IMR-90 (cell line): ENCODE measurements around the gene TJP1. TPM values are rescaled to one million over a fixed set of nuclear protein-coding genes. Genes with fewer than 3 reads are reported as not detected.
A peak's percentile ranks its signal among the peaks of the same experiment; 100 is the strongest.

Experiments
- ATAC-seq: fragments of 200-7000 bp; cut with Tn5 transposase; 2 replicates; pipeline ENCODE4 v1.9.1; 2020; ENCODE audit warnings: low read depth, mild to moderate bottlenecking, moderate library complexity
- BruUV-seq: library from RNA; stranded (reverse); fragments of 400-500 nt; replicated peaks from 2 replicates; lab custom pipeline; 2021; lab: Mats Ljungman, UMichigan
- CTCF ChIA-PET: fragments of 300-600 bp; formaldehyde crosslinking; extraction: SDS; loops from one replicate; lab custom pipeline; 2021; ENCODE audit warnings: antibody characterized with exemption; lab: Yijun Ruan, JAX
- POLR2A ChIA-PET: fragments of 300-600 bp; sonication (Branson Sonifier 250); formaldehyde crosslinking; loops from one replicate; lab custom pipeline; 2022; ENCODE audit warnings: antibody characterized with exemption; ENCODE audit not compliant: unreplicated experiment; lab: Charles Lee
- DNase-seq: peaks from one replicate; pipeline ENCODE4 v3.0.0; 2013
- H2AFZ ChIP-seq: replicated peaks from 2 replicates; pipeline ENCODE3; 2013; ENCODE audit warnings: low read length, mild to moderate bottlenecking; ENCODE audit not compliant: poor library complexity
- H2AK5ac ChIP-seq: 2 replicates; pipeline ENCODE4 v1.6.1; 2013; ENCODE audit warnings: low read depth, low read length, inconsistent platforms
- H2AK9ac ChIP-seq: replicated peaks from 2 replicates; pipeline ENCODE3; 2013; ENCODE audit warnings: mild to moderate bottlenecking, low read depth, low read length, moderate library complexity; ENCODE audit not compliant: poor library complexity
- H2BK120ac ChIP-seq: 2 replicates; pipeline ENCODE4 v1.6.1; 2013; ENCODE audit warnings: low read depth, low read length, inconsistent platforms
- H2BK15ac ChIP-seq: 3 replicates; pipeline ENCODE4 v1.6.1; 2013; ENCODE audit warnings: low read depth, low read length, inconsistent platforms
- H2BK20ac ChIP-seq: 2 replicates; pipeline ENCODE4 v1.6.1; 2013; ENCODE audit warnings: low read depth, mild to moderate bottlenecking, inconsistent platforms, low read length, moderate library complexity
- H2BK5ac ChIP-seq: 2 replicates; pipeline ENCODE4 v1.6.1; 2013; ENCODE audit warnings: mild to moderate bottlenecking, low read depth, low read length, inconsistent platforms; ENCODE audit not compliant: poor library complexity, severe bottlenecking
- H3K14ac ChIP-seq: replicated peaks from 2 replicates; pipeline ENCODE4 v1.6.1; 2013; ENCODE audit warnings: low read depth, low read length, inconsistent platforms
- H3K18ac ChIP-seq: 2 replicates; pipeline ENCODE4 v1.6.1; 2013; ENCODE audit warnings: low read depth, low read length, control low read depth
- H3K23ac ChIP-seq: 2 replicates; pipeline ENCODE4 v1.6.1; 2013; ENCODE audit warnings: low read depth, low read length, inconsistent platforms
- H3K27ac ChIP-seq: 2 replicates; pipeline ENCODE4 v1.5.1; 2013; ENCODE audit warnings: mild to moderate bottlenecking, control low read depth, low read length; ENCODE audit not compliant: insufficient read depth
- H3K27me3 ChIP-seq: 2 replicates; pipeline ENCODE4 v1.6.1; 2013; ENCODE audit warnings: low read length; ENCODE audit not compliant: control insufficient read depth, insufficient read depth
- H3K36me3 ChIP-seq: 2 replicates; pipeline ENCODE4 v1.6.1; 2013; ENCODE audit warnings: low read length, mixed read lengths; ENCODE audit not compliant: control insufficient read depth, insufficient read depth
- H3K4ac ChIP-seq: 2 replicates; pipeline ENCODE4 v1.6.1; 2013; ENCODE audit warnings: low read depth, low read length, inconsistent platforms
- H3K4me1 ChIP-seq: 2 replicates; pipeline ENCODE4 v1.6.1; 2013; ENCODE audit warnings: low read length, mixed read lengths; ENCODE audit not compliant: control insufficient read depth, insufficient read depth
- H3K4me2 ChIP-seq: 2 replicates; pipeline ENCODE4 v1.6.1; 2013; ENCODE audit warnings: low read depth, mild to moderate bottlenecking, control low read depth, low read length, moderate library complexity
- H3K4me3 ChIP-seq: 2 replicates; pipeline ENCODE4 v1.5.1; 2013; ENCODE audit warnings: low read depth, mild to moderate bottlenecking, control low read depth, low read length, moderate library complexity; ENCODE audit not compliant: insufficient read depth
- H3K56ac ChIP-seq: 2 replicates; pipeline ENCODE4 v1.6.1; 2013; ENCODE audit warnings: low read length, inconsistent platforms; ENCODE audit not compliant: insufficient read depth; ENCODE audit errors: extremely low read depth
- H3K79me1 ChIP-seq, 2 experiments: 2 replicates each; pipeline ENCODE4 v1.6.1; 2013; ENCODE audit warnings: low read length in 2 of 2, inconsistent platforms in 1 of 2, low read depth in 1 of 2
- H3K9ac ChIP-seq: 2 replicates; pipeline ENCODE4 v1.6.1; 2013; ENCODE audit warnings: low read depth, low read length, control low read depth
- H3K9me1 ChIP-seq: 2 replicates; pipeline ENCODE4 v1.6.1; 2013; ENCODE audit warnings: low read length, inconsistent platforms; ENCODE audit not compliant: insufficient read depth
- H3K9me3 ChIP-seq: 2 replicates; pipeline ENCODE4 v1.6.1; 2013; ENCODE audit warnings: low read length; ENCODE audit not compliant: control insufficient read depth, insufficient read depth
- H4K20me1 ChIP-seq: 2 replicates; pipeline ENCODE4 v1.6.1; 2013; ENCODE audit warnings: low read length, inconsistent platforms; ENCODE audit not compliant: insufficient read depth
- H4K5ac ChIP-seq: 2 replicates; pipeline ENCODE4 v1.6.1; 2013; ENCODE audit warnings: mild to moderate bottlenecking, low read depth, low read length, control low read depth
- H4K8ac ChIP-seq, 2 experiments: 2 replicates each; pipeline ENCODE4 v1.6.1; 2013; ENCODE audit warnings: low read depth in 2 of 2, low read length in 2 of 2, control low read depth in 1 of 2, inconsistent platforms in 1 of 2
- H4K91ac ChIP-seq: 2 replicates; pipeline ENCODE4 v1.6.1; 2013; ENCODE audit warnings: low read depth, low read length, inconsistent platforms; ENCODE audit not compliant: insufficient read depth
- CEBPB ChIP-seq: IDR thresholded peaks from 2 replicates; pipeline ENCODE4 v1.6.1; 2012; ENCODE audit warnings: low read depth, low read length, improper control_type of control experiment
- MAFK ChIP-seq: IDR thresholded peaks from 2 replicates; pipeline ENCODE4 v1.6.1; 2012; ENCODE audit warnings: low read depth, low read length, improper control_type of control experiment
- WGBS, 2 experiments: methylation state at CpG; one replicate each; pipeline versions ENCODE4 v1.1.5 to v1.1.7; 2013; ENCODE audit warnings: missing lambda C conversion rate in 2 of 2; ENCODE audit not compliant: insufficient read length in 1 of 2; ENCODE audit errors: extremely low coverage in 2 of 2; 5-methylcytosine and 5-hydroxymethylcytosine counted together
- dilution Hi-C: fragments of 300-500 bp; cut with HindIII; formaldehyde crosslinking; loops from one replicate; pipeline ENCODE4 v1.14.3; 2018; ENCODE audit warnings: low sequenced_read_pairs; ENCODE audit not compliant: unreplicated experiment
- in situ Hi-C: fragments of 300-500 bp; cut with MboI; formaldehyde crosslinking; loops from 3 replicates; pipeline ENCODE4 v1.14.3; 2019; ENCODE audit warnings: low sequenced_read_pairs, inconsistent platforms, mixed read lengths
- intact Hi-C: fragments of 100-400 bp; cut with micrococcal nuclease; formaldehyde crosslinking; loops from 2 replicates; pipeline ENCODE4 v1.10.0; 2022
- polyA plus RNA-seq, 3 experiments: library from polyadenylated mRNA; depleted of rRNA; stranded (reverse); fragments of >200 nt; gene quantifications; 2 replicates each; pipeline ENCODE4 v1.2.3, GENCODE V29; 2012; ENCODE audit warnings: low replicate concordance in 1 of 3
- total RNA-seq: library from RNA; depleted of rRNA; stranded (reverse); fragments of >200 nt; gene quantifications from 2 replicates; pipeline ENCODE4 v1.2.3, GENCODE V29; 2012

The TJP1 gene
- total and polyA plus RNA-seq, 2 of the 4 experiments (the other 2 are of a cell fraction), result 42.2 to 43.4 TPM

- dilution Hi-C loops, result no loop called here
- peak overlapping the region; percentile 65; the same call in 1 of the 2 replicates for H3K14ac ChIP-seq
- H3K27ac ChIP-seq, result no peak overlapping the region
- in situ Hi-C loops, result no loop called here
- no peak overlapping the region for H2BK120ac ChIP-seq
- H3K4me3 ChIP-seq, result no peak overlapping the region
- H3K9ac ChIP-seq, result no peak overlapping the region
- H2AK5ac ChIP-seq, result no peak overlapping the region
- H2AFZ ChIP-seq, result no peak overlapping the region
- no peak overlapping the region for H3K23ac ChIP-seq
- ChIA-PET CTCF (no interaction called here), POLR2A (no interaction called here)
- no peak overlapping the region for H3K18ac ChIP-seq
- no peaks in the 10 kb centered on the region for H3K9me3 ChIP-seq
- peak; percentile 86 for DNase-seq
- 0 out of 2 replicates have a peak overlapping the region, but pooled peaks have one; percentile 54 for H3K4ac ChIP-seq
- peaks cover 38% of the 10 kb centered on the region for H4K20me1 ChIP-seq
- intact Hi-C loops, result no loop called here
- no peak overlapping the region for H4K5ac ChIP-seq
- H3K36me3 ChIP-seq, result peaks cover 4% of the 10 kb centered on the region
- H3K9me1 ChIP-seq, result peaks cover 16% of the 10 kb centered on the region
- H3K79me1 ChIP-seq, result peaks cover 21 to 73% of the 10 kb centered on the region in 2 experiments
- no peak overlapping the region for H4K91ac ChIP-seq
- BruUV-seq, result no TSS peak
- peak; percentile 42; the same call in 1 of the 2 replicates for ATAC-seq
- peaks cover 5% of the 10 kb centered on the region; the same call in 1 of the 2 replicates for H3K4me1 ChIP-seq
- H3K4me2 ChIP-seq, result peak overlapping the region; percentile 36; the same call in 1 of the 2 replicates
- no peak overlapping the region for H4K8ac ChIP-seq
- H2BK20ac ChIP-seq, result no peak overlapping the region
- H3K56ac ChIP-seq, result no peak overlapping the region
- no peak overlapping the region for H2BK15ac ChIP-seq
- no CpG with 5 or more reads among the region's 6 CpGs for WGBS, 2 experiments
- peak overlapping the region; percentile 52 for H2BK5ac ChIP-seq
- no peaks in the 10 kb centered on the region for H3K27me3 ChIP-seq
- H2AK9ac ChIP-seq, result no peak overlapping the region
- TF ChIP-seq CEBPB, result peak; percentile 90
- no peak for TF ChIP-seq MAFK
Measured at GRCh38 chr15:29774900-29775299, 47.4 kb downstream of the TJP1 start.
